HepG2 (cell line): ENCODE measurements around the gene TADA2B. TPM values are rescaled to one million over a fixed set of nuclear protein-coding genes. Genes with fewer than 3 reads are reported as not detected.
A peak's percentile ranks its signal among the peaks of the same experiment; 100 is the strongest.

Experiments used
- E2F5 ChIP-seq: sonication (generic); formaldehyde crosslinking; conservative IDR thresholded peaks from 2 replicates; pipeline ENCODE4 v1.4.0; 2020; ENCODE audit warnings: missing genetic modification reagents
- EP300 ChIP-seq, 3 experiments: sonication (generic) in 1 of 3; formaldehyde crosslinking in 1 of 3; IDR thresholded peaks; 2 replicates each; pipeline versions ENCODE4 v1.5.1 to v1.6.1; 2011 to 2020; ENCODE audit warnings: low read depth in 2 of 3, low read length in 2 of 3, borderline replicate concordance in 1 of 3, improper control_type of control experiment in 1 of 3, mild to moderate bottlenecking in 1 of 3, missing genetic modification reagents in 1 of 3, moderate library complexity in 1 of 3
- GLI4 ChIP-seq: sonication (generic); formaldehyde crosslinking; IDR thresholded peaks from 2 replicates; pipeline ENCODE4 v1.5.1; 2020; ENCODE audit warnings: missing genetic modification reagents, mild to moderate bottlenecking, moderate library complexity, borderline replicate concordance
- HMG20B ChIP-seq: conservative IDR thresholded peaks from 2 replicates; pipeline ENCODE4 v1.6.1; 2016; ENCODE audit warnings: missing genetic modification reagents, missing compliant biosample characterization
- HNF1A ChIP-seq, 2 experiments: sonication (generic) in 1 of 2; formaldehyde crosslinking in 1 of 2; IDR thresholded peaks; 2 replicates each; pipeline versions ENCODE4 v1.4.0 to v1.6.1; 2016 to 2020; ENCODE audit warnings: borderline replicate concordance in 1 of 2, low read depth in 1 of 2, mild to moderate bottlenecking in 1 of 2, missing genetic modification reagents in 1 of 2
- HNRNPL ChIP-seq: fragments of 200-400 bp; formaldehyde crosslinking; IDR thresholded peaks from 2 replicates; pipeline ENCODE4 v1.6.1; 2017; ENCODE audit warnings: mild to moderate bottlenecking, low read depth, low read length
- MTF2 ChIP-seq: sonication (generic); formaldehyde crosslinking; IDR thresholded peaks from 2 replicates; pipeline ENCODE4 v1.5.0; 2020; ENCODE audit warnings: missing genetic modification reagents, borderline replicate concordance
- NCOA2 ChIP-seq: sonication (generic); formaldehyde crosslinking; IDR thresholded peaks from 2 replicates; pipeline ENCODE4 v1.8.0; 2022; ENCODE audit warnings: inconsistent platforms
- POLR2G ChIP-seq: fragments of 200-400 bp; formaldehyde crosslinking; IDR thresholded peaks from 2 replicates; pipeline ENCODE4 v1.6.1; 2018; ENCODE audit warnings: mild to moderate bottlenecking, low read depth, low read length, moderate library complexity
- RORA ChIP-seq: sonication (generic); formaldehyde crosslinking; IDR thresholded peaks from 2 replicates; pipeline ENCODE4 v1.5.0; 2020; ENCODE audit warnings: mild to moderate bottlenecking, missing genetic modification reagents, moderate library complexity
- TFDP2 ChIP-seq: sonication (generic); formaldehyde crosslinking; IDR thresholded peaks from 2 replicates; pipeline ENCODE4 v1.4.0; 2020; ENCODE audit warnings: missing genetic modification reagents
- ZBTB49 ChIP-seq: sonication (generic); formaldehyde crosslinking; IDR thresholded peaks from 2 replicates; pipeline ENCODE4 v1.4.0; 2020; ENCODE audit warnings: missing genetic modification reagents, borderline replicate concordance
- ZNF101 ChIP-seq: sonication (generic); formaldehyde crosslinking; IDR thresholded peaks from 2 replicates; pipeline ENCODE4 v1.4.0; 2020; ENCODE audit warnings: mild to moderate bottlenecking, low read depth, missing genetic modification reagents, borderline replicate concordance
- ZNF230 ChIP-seq: sonication (generic); formaldehyde crosslinking; IDR thresholded peaks from 2 replicates; pipeline ENCODE4 v1.4.0; 2020; ENCODE audit warnings: mild to moderate bottlenecking, missing genetic modification reagents
- ZNF572 ChIP-seq: sonication (generic); formaldehyde crosslinking; IDR thresholded peaks from 2 replicates; pipeline ENCODE4 v1.5.1; 2020; ENCODE audit warnings: mild to moderate bottlenecking, missing genetic modification reagents
- ZNF607 ChIP-seq: sonication (generic); formaldehyde crosslinking; IDR thresholded peaks from 2 replicates; pipeline ENCODE4 v1.5.1; 2020; ENCODE audit warnings: missing genetic modification reagents, mild to moderate bottlenecking, borderline replicate concordance
- ZNF703 ChIP-seq: sonication (generic); formaldehyde crosslinking; IDR thresholded peaks from 2 replicates; pipeline ENCODE4 v1.5.1; 2020; ENCODE audit warnings: missing genetic modification reagents, mild to moderate bottlenecking, moderate library complexity, borderline replicate concordance
- polyA plus RNA-seq, 8 experiments: library from polyadenylated mRNA; depleted of rRNA in 3 of 8; stranded (reverse) in 7 of 8; unstranded in 1 of 8; fragments of >200 nt; fragmentation: Illumina TruSeq in 4 of 8; extraction: Trizol in 4 of 8; gene quantifications; 2 replicates each; pipeline versions ENCODE4 v1.2.1 to v1.2.3, GENCODE V29; 2011 to 2016; ENCODE audit warnings: low read depth in 4 of 8, missing spikeins in 1 of 8, mixed read lengths in 1 of 8; ENCODE audit not compliant: insufficient read depth in 1 of 8
- total RNA-seq, 5 experiments: library from RNA; depleted of rRNA; stranded (reverse); fragments of >200 nt; fragmentation: Illumina TruSeq; extraction: Trizol; gene quantifications; 2 replicates each; pipeline ENCODE4 v1.2.3, GENCODE V29; 2016; ENCODE audit warnings: low read depth in 1 of 5

TADA2B gene
- total and polyA plus RNA-seq, 2 of the 13 experiments (the other 11 are each of a cell fraction or from before 2014, with no cell fraction given) = 4.6 to 8.9 TPM

DNA sequence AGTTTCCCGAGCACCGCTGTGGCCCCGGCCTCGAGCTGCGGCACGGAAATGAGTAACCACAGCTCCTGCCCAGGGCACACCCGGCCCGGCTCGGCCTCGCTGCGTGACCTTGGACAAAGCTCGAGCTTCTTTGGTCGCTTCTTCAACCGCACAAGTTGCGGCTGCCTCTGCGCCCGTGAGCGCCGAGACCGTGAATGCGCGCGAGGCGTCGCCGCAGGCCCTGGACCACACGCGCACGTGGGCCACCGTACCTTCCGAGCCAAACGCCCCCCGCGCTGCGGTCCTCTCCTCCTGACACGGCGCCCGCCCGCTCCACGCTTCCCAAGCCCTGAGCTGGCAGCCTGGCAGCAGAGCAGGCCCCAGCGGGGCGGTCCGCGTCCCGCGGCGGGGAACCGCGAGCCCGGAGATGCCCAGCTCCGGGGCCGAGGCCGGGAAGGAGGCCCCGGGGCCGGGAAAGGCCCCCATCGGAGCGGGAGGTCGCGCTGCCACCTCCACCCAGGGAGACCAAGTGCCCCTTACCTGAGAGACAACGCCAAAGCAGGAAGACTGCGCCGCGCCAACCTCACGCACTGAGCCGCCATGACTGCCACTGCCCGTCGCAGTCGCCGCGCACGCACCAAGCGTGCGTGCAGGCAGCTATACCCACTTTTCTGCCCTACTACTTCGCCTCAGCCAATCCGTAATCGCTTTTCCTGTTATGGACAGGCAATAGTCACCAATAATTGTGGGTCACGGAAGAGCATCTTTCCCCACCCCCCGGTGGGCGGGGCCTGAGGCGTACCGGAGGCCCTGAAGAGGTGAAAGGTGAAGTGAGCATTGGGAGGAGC lies 24.5 kb downstream of the TADA2B start, which contains the start of gene GRPEL1 (continued):
- TF ChIP-seq E2F5 (CRISPR knock-in tag) = peak; percentile 48
- 0 out of 2 replicates have a peak, but pooled peaks have one; percentile 67 for TF ChIP-seq ZNF101 (CRISPR knock-in tag)
- no peak for TF ChIP-seq HMG20B (CRISPR knock-in tag)
- no peak for TF ChIP-seq HNRNPL
- TF ChIP-seq TFDP2 (CRISPR knock-in tag) = peak; percentile 27; the same call in 1 of the 2 replicates
- TF ChIP-seq RORA = no peak
- peak; percentile 94 for TF ChIP-seq ZNF230 (CRISPR knock-in tag)
- TF ChIP-seq POLR2G = peak; percentile 98
- TF ChIP-seq MTF2 = peak; percentile 11; the same call in 1 of the 2 replicates
- no peak for TF ChIP-seq HNF1A (IDR thresholded peaks at IDR 0.05; ENCODE audit: low read depth)
- peak; percentile 69 for TF ChIP-seq HNF1A (CRISPR knock-in tag; IDR thresholded peaks at IDR 0.05; ENCODE audit: borderline replicate concordance)
- peak; percentile 80; the same call in 1 of the 2 replicates for TF ChIP-seq ZNF703 (CRISPR knock-in tag)
- TF ChIP-seq ZNF607 (CRISPR knock-in tag) = peak; percentile 67; the same call in 1 of the 2 replicates
- TF ChIP-seq ZBTB49 = no peak
- TF ChIP-seq GLI4 (CRISPR knock-in tag) = peak; percentile 83; the same call in 1 of the 2 replicates
- TF ChIP-seq ZNF572 (CRISPR knock-in tag) = no peak
- TF ChIP-seq EP300 (IDR thresholded peaks at IDR 0.05; ENCODE audit: low read depth in 2 of 2, low read length in 2 of 2) = 0 out of 4 replicates have a peak, but pooled peaks of 1 of the 2 experiments have one; percentile 13
- TF ChIP-seq EP300 (CRISPR knock-in tag; IDR thresholded peaks at IDR 0.05; ENCODE audit: borderline replicate concordance) = 0 out of 2 replicates have a peak, but pooled peaks have one; percentile 8
- TF ChIP-seq NCOA2 = 0 out of 2 replicates have a peak, but pooled peaks have one; percentile 32
